ENCODE measurements around the gene SOX6.

SOX6 gene

GRCh38 chr11:16049611-16050010 lies 306.7 kb downstream of the SOX6 start:
- H3K4me1 ChIP-seq (ENCODE audit: control insufficient read depth in 1 of 2, insufficient read depth in 1 of 2, low read depth in 1 of 2, low read length in 1 of 2) = peaks cover 25 to 29% of the 10 kb centered on the region in 2 experiments
- H3K27ac ChIP-seq = no peak overlapping the region
- H3K9me3 ChIP-seq = no peaks in the 10 kb centered on the region
- H3K27me3 ChIP-seq = no peaks in the 10 kb centered on the region
- no peak overlapping the region for H3K4me3 ChIP-seq (ENCODE audit: low read depth in 1 of 2, low read length in 1 of 2)
- TF ChIP-seq CTCF (IDR thresholded peaks at IDR 0.05) = no peak
- no peaks in the 10 kb centered on the region for H3K36me3 ChIP-seq

- no peak for TF ChIP-seq CTCF (IDR thresholded peaks at IDR 0.05)
- Histone ChIP-seq H3K4me3 (ENCODE audit: low read depth in 1 of 2, low read length in 1 of 2) (no peak overlapping the region), H3K27ac (no peak overlapping the region), H3K27me3 (no peaks in the 10 kb centered on the region), H3K4me1 (ENCODE audit: control insufficient read depth in 1 of 2, insufficient read depth in 1 of 2, low read depth in 1 of 2, low read length in 1 of 2) (peaks cover 14% of the 10 kb centered on the region in 2 experiments), H3K9me3 (no peaks in the 10 kb centered on the region), H3K36me3 (no peaks in the 10 kb centered on the region)
These were observed 309.3 kb downstream of the SOX6 start for GRCh38 chr11:16047073-16047472.

GRCh38 chr11:16043617-16044016 lies 312.7 kb downstream of the SOX6 start:
- Histone ChIP-seq H3K27ac (no peak overlapping the region), H3K4me3 (ENCODE audit: low read depth in 1 of 2, low read length in 1 of 2) (no peak overlapping the region), H3K4me1 (ENCODE audit: control insufficient read depth in 1 of 2, insufficient read depth in 1 of 2, low read depth in 1 of 2, low read length in 1 of 2) (peaks cover 33 to 34% of the 10 kb centered on the region in 2 experiments), H3K36me3 (no peaks in the 10 kb centered on the region), H3K27me3 (no peaks in the 10 kb centered on the region), H3K9me3 (no peaks in the 10 kb centered on the region)
- TF ChIP-seq CTCF (IDR thresholded peaks at IDR 0.05) = no peak

- H3K27me3 ChIP-seq = no peaks in the 10 kb centered on the region
- TF ChIP-seq CTCF (IDR thresholded peaks at IDR 0.05) = no peak
- H3K9me3 ChIP-seq = no peaks in the 10 kb centered on the region
- H3K27ac ChIP-seq = no peak overlapping the region
- H3K4me1 ChIP-seq (ENCODE audit: control insufficient read depth in 1 of 2, insufficient read depth in 1 of 2, low read depth in 1 of 2, low read length in 1 of 2) = peaks cover 55% of the 10 kb centered on the region in 2 experiments
- H3K36me3 ChIP-seq = no peaks in the 10 kb centered on the region
- no peak overlapping the region for H3K4me3 ChIP-seq (ENCODE audit: low read depth in 1 of 2, low read length in 1 of 2)
These were observed 315.1 kb downstream of the SOX6 start for GRCh38 chr11:16041207-16041606.

- TF ChIP-seq CTCF (IDR thresholded peaks at IDR 0.05) = no peak
- Histone ChIP-seq H3K4me1 (ENCODE audit: control insufficient read depth in 1 of 2, insufficient read depth in 1 of 2, low read depth in 1 of 2, low read length in 1 of 2) (peaks cover 52 to 53% of the 10 kb centered on the region in 2 experiments), H3K27ac (peak overlapping the region; percentile 88), H3K9me3 (no peaks in the 10 kb centered on the region), H3K36me3 (no peaks in the 10 kb centered on the region), H3K4me3 (ENCODE audit: low read depth in 1 of 2, low read length in 1 of 2) (no peak overlapping the region), H3K27me3 (no peaks in the 10 kb centered on the region)
These were observed 316.2 kb downstream of the SOX6 start for GRCh38 chr11:16040151-16040550.

GRCh38 chr11:16037179-16037578 lies 319.2 kb downstream of the SOX6 start:
- H3K36me3 ChIP-seq = no peaks in the 10 kb centered on the region
- peaks cover 68 to 80% of the 10 kb centered on the region in 2 experiments for H3K4me1 ChIP-seq (ENCODE audit: control insufficient read depth in 1 of 2, insufficient read depth in 1 of 2, low read depth in 1 of 2, low read length in 1 of 2)
- no peak for TF ChIP-seq CTCF (IDR thresholded peaks at IDR 0.05)
- no peak overlapping the region for H3K4me3 ChIP-seq (ENCODE audit: low read depth in 1 of 2, low read length in 1 of 2)
- no peaks in the 10 kb centered on the region for H3K27me3 ChIP-seq
- H3K9me3 ChIP-seq = no peaks in the 10 kb centered on the region
- H3K27ac ChIP-seq = peak overlapping the region; percentile 88
